Tibial artery (tissue), 4 donors: ENCODE results near the gene DNAH6.
"Not testable (repeated sequence)": the region's sequence is repeated elsewhere in the genome, so short reads cannot be mapped to it uniquely, and the experiment has no call there.

Experiments used
- DNase-seq, 2 donors: peaks; one replicate each; pipeline ENCODE4 v3.0.0-alpha.2; 2019
- H3K27ac ChIP-seq, 2 donors: fragments of 200-600 bp; sonication (generic) in 1 of 2; 1 replicate in 1 of 2; 2 replicates in 1 of 2; pipeline ENCODE4 v1.5.1; 2018 to 2019; ENCODE audit warnings: mild to moderate bottlenecking in 1 of 2
- H3K27me3 ChIP-seq, 2 donors: fragments of 200-600 bp; sonication (generic) in 1 of 2; one replicate each; pipeline versions ENCODE4 v1.5.1 to v1.6.0; 2016 to 2019
- H3K36me3 ChIP-seq, 3 donors: fragments of 200-600 bp; sonication (generic) in 2 of 3; one replicate each; pipeline ENCODE4 v1.5.1; 2016 to 2019; ENCODE audit warnings: mild to moderate bottlenecking in 2 of 3
- H3K4me1 ChIP-seq, 4 donors: fragments of 200-600 bp; sonication (generic) in 2 of 4; 1 replicate in 3 of 4; 2 replicates in 1 of 4; pipeline ENCODE4 v1.5.1; 2016 to 2019
- H3K4me3 ChIP-seq, 2 donors: fragments of 200-600 bp; sonication (generic) in 1 of 2; 1 replicate in 1 of 2; 2 replicates in 1 of 2; pipeline ENCODE4 v1.5.1; 2018 to 2019; ENCODE audit warnings: mild to moderate bottlenecking in 2 of 2
- H3K9me3 ChIP-seq, 3 donors: fragments of 200-600 bp; sonication (generic) in 1 of 3; one replicate each; pipeline ENCODE4 v1.5.1; 2016 to 2019
- CTCF ChIP-seq, 2 experiments: fragments of 200-600 bp in 1 of 2; fragments of 450-650 bp in 1 of 2; IDR thresholded peaks; one replicate each; pipeline ENCODE4 v1.5.1; 2017 to 2019; ENCODE audit warnings: antibody characterized with exemption in 2 of 2, mild to moderate bottlenecking in 1 of 2, moderate library complexity in 1 of 2
- intact Hi-C: fragments of 100-400 bp; cut with DNase I; formaldehyde crosslinking; loops from one replicate; pipeline ENCODE4 v1.15.0; 2023; ENCODE audit warnings: low total_unique reads

DNAH6 gene

GRCh38 chr2:84866122-84866521, 349.8 kb downstream of the DNAH6 start:
- Histone ChIP-seq H3K9me3 (no peaks in the 10 kb centered on the region), H3K36me3 (no peaks in the 10 kb centered on the region), H3K27me3 (peaks cover 0 to 3% of the 10 kb centered on the region in 2 donors), H3K4me1 (no peaks in the 10 kb centered on the region), H3K27ac (no peak overlapping the region), H3K4me3 (no peak overlapping the region)
- intact Hi-C loops: no loop called here
- no peak for DNase-seq
- TF ChIP-seq CTCF (IDR thresholded peaks at IDR 0.05): no peak

- H3K36me3 ChIP-seq, H3K9me3 ChIP-seq, intact Hi-C loops, H3K4me3 ChIP-seq, H3K27ac ChIP-seq, DNase-seq, H3K27me3 ChIP-seq, H3K4me1 ChIP-seq: not testable (repeated sequence)
Observed at GRCh38 chr2:84868327-84868726, 352.0 kb downstream of the DNAH6 start.
